ENCODE data around the gene DUSP22. TPM values are rescaled to one million over a fixed set of nuclear protein-coding genes. Genes with fewer than 3 reads are reported as not detected.

DUSP22 gene
- polyA plus RNA-seq, 1 of the 3 experiments (the other 2 are of a cell fraction), result 6.8 TPM

DNA sequence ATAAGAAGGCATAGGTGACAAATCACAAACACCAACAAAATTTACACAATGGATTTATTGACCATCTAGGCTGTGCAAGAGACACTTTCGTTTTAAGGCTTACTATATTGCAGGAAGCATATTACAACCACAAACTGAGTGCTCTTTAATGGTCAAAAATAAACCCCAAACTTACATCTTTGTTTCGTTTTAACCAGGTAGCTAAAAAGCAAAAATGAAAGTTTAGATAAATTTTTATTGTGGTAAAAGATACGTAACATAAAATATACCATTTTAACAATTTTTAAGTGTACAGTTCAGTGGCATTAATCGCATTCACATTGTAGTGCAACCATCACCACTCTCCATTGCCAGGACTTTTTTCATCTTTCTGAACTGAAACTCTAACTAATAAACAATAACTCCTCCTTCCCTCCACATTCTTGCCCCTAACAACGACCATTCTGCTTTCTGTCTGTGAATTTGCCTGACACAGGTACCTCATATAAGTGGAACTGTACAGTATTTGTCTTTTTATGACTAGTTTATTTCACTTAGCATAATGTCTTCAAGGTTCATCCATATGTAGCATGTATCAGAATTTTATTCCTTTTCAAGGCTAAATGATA lies 32.3 kb upstream of the DUSP22 start:
- Histone ChIP-seq H3K79me2 (ENCODE audit: insufficient read depth) (no peaks in the 10 kb centered on the region), H3K9ac (no peak overlapping the region), H3K9me3 (no peaks in the 10 kb centered on the region), H3K36me3 (replicated peaks in 1 of 2; ENCODE audit: control insufficient read depth in 1 of 2, insufficient read depth in 2 of 2, low read length in 1 of 2) (no peaks in the 10 kb centered on the region), H3K4me1 (ENCODE audit: control insufficient read depth in 1 of 2, insufficient read depth in 2 of 2, low read depth in 1 of 2, low read length in 1 of 2) (no peaks in the 10 kb centered on the region), H3K4me3 (ENCODE audit: low read depth in 2 of 2, low read length in 1 of 2) (no peak overlapping the region), H3K27ac (ENCODE audit: low read depth in 2 of 2, low read length in 1 of 2) (no peak overlapping the region), H3K27me3 (ENCODE audit: insufficient read depth) (peaks cover 33% of the 10 kb centered on the region; the same call in 1 of the 2 replicates), H4K20me1 (ENCODE audit: insufficient read depth) (no peaks in the 10 kb centered on the region; the same call in 1 of the 2 replicates), H2AFZ (ENCODE audit: low read depth) (no peak overlapping the region), H3K9me2 (no peaks in the 10 kb centered on the region), H3F3A (replicated peaks; ENCODE audit: insufficient read depth) (no peaks in the 10 kb centered on the region), H3K4me2 (no peak overlapping the region)
- POLR2A ChIA-PET, result no interaction called here
- WGBS (ENCODE audit: low lambda C conversion rate), result 9% methylated on average over 5 of the region's 5 CpGs
- CTCF ChIA-PET, result interaction anchor here (1.4 to 1.8 kb wide), 2 partner anchors 43 to 1177 kb away, joined by 3 read pairs; no protein-coding TSS in a partner anchor
- TF ChIP-seq GATA2 (CRISPR knock-in tag; IDR thresholded peaks at IDR 0.05), result no peak
- TF ChIP-seq FOSL2 (IDR thresholded peaks at IDR 0.05; ENCODE audit: borderline replicate concordance, low read depth), result no peak
- no peak for TF ChIP-seq MEF2A (IDR thresholded peaks at IDR 0.05; ENCODE audit: borderline replicate concordance, low read depth)
- TF ChIP-seq SIN3A (IDR thresholded peaks at IDR 0.05; ENCODE audit: borderline replicate concordance, low read depth, low read length), result no peak
- no peak for TF ChIP-seq RCOR1 (IDR thresholded peaks at IDR 0.05; ENCODE audit: low read length)
- TF ChIP-seq, protein P1, sequence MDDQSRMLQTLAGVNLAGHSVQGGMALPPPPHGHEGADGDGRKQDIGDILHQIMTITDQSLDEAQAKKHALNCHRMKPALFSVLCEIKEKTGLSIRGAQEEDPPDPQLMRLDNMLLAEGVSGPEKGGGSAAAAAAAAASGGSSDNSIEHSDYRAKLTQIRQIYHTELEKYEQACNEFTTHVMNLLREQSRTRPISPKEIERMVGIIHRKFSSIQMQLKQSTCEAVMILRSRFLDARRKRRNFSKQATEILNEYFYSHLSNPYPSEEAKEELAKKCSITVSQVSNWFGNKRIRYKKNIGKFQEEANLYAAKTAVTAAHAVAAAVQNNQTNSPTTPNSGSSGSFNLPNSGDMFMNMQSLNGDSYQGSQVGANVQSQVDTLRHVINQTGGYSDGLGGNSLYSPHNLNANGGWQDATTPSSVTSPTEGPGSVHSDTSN (IDR thresholded peaks at IDR 0.05), result no peak
- no peak for TF ChIP-seq POLR2AphosphoS5 (IDR thresholded peaks at IDR 0.05; ENCODE audit: low read depth, low read length)
- TF ChIP-seq YY1 (IDR thresholded peaks at IDR 0.05; ENCODE audit: low read depth), result no peak
- TF ChIP-seq TEAD4 (IDR thresholded peaks at IDR 0.05; ENCODE audit: borderline replicate concordance, insufficient read depth), result no peak
- no peak for TF ChIP-seq EZH2phosphoT487 (IDR thresholded peaks at IDR 0.05; ENCODE audit: borderline replicate concordance, low read depth)
- TF ChIP-seq, protein P2, sequence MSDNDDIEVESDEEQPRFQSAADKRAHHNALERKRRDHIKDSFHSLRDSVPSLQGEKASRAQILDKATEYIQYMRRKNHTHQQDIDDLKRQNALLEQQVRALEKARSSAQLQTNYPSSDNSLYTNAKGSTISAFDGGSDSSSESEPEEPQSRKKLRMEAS (IDR thresholded peaks at IDR 0.05; ENCODE audit: low read depth), result no peak
- no peak for TF ChIP-seq RFX5 (IDR thresholded peaks at IDR 0.05; ENCODE audit: low read length)
- TF ChIP-seq MXI1 (IDR thresholded peaks at IDR 0.05; ENCODE audit: low read depth, low read length), result no peak
- TF ChIP-seq, protein P3, sequence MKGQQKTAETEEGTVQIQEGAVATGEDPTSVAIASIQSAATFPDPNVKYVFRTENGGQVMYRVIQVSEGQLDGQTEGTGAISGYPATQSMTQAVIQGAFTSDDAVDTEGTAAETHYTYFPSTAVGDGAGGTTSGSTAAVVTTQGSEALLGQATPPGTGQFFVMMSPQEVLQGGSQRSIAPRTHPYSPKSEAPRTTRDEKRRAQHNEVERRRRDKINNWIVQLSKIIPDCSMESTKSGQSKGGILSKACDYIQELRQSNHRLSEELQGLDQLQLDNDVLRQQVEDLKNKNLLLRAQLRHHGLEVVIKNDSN (IDR thresholded peaks at IDR 0.05; ENCODE audit: borderline replicate concordance, low read depth), result no peak
- TF ChIP-seq, protein P4, sequence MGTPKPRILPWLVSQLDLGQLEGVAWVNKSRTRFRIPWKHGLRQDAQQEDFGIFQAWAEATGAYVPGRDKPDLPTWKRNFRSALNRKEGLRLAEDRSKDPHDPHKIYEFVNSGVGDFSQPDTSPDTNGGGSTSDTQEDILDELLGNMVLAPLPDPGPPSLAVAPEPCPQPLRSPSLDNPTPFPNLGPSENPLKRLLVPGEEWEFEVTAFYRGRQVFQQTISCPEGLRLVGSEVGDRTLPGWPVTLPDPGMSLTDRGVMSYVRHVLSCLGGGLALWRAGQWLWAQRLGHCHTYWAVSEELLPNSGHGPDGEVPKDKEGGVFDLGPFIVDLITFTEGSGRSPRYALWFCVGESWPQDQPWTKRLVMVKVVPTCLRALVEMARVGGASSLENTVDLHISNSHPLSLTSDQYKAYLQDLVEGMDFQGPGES (IDR thresholded peaks at IDR 0.05; ENCODE audit: low read depth, low read length), result no peak
- no peak for TF ChIP-seq RAD21 (IDR thresholded peaks at IDR 0.05; ENCODE audit: low read length)
- TF ChIP-seq CHD2 (IDR thresholded peaks at IDR 0.05; ENCODE audit: low read length, partially characterized antibody), result no peak
- TF ChIP-seq TCF12 (IDR thresholded peaks at IDR 0.05), result no peak
- no peak for DNase-seq
